HCEC 1CT (cell line): ENCODE measurements around the gene PPM1A.

Source experiments
- DNase-seq: peaks from one replicate; pipeline ENCODE4 v3.0.0-alpha.2; 2017

PPM1A gene

DNA sequence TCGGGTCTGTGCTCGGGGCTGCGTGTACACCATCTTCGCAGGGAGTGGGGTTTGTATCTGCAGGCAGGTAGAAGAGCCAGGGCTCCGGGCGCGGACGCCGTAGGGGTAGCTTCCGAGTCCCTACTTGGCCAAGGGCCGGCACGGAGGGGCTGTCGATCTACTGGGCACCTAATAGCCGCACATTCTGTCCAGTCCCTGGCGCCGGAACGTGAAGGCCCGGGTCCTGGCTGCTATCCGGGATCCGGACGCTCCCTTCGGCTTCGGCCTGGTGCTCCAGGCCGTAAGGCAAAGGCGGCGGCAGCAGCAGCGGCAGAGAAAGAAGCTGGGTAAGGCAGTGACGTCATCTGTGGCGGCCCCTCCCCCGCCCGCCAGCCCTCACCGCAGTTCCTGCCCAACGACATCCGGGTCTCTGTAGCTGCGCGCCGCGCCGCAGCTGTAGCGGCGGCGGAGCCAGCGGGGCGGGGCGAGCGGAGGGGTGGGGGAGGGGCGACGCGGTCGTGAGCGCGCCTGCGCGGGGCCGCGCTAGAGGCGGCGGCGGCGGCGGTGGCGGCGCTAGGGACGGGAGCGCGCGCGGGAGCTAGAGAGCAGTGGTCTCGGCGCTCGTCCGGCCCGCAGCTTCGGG is at the start of gene PPM1A:
PPM1A (plus strand) TSS at position 525 of the 622 bp plus-strand sequence. CDS start 33,483 bp downstream, outside the sequence.
- peak; percentile 97 for DNase-seq

- no peak for DNase-seq
Measured at GRCh38 chr14:60199321-60199720, 49.7 kb upstream of the PPM1A start.

DNA sequence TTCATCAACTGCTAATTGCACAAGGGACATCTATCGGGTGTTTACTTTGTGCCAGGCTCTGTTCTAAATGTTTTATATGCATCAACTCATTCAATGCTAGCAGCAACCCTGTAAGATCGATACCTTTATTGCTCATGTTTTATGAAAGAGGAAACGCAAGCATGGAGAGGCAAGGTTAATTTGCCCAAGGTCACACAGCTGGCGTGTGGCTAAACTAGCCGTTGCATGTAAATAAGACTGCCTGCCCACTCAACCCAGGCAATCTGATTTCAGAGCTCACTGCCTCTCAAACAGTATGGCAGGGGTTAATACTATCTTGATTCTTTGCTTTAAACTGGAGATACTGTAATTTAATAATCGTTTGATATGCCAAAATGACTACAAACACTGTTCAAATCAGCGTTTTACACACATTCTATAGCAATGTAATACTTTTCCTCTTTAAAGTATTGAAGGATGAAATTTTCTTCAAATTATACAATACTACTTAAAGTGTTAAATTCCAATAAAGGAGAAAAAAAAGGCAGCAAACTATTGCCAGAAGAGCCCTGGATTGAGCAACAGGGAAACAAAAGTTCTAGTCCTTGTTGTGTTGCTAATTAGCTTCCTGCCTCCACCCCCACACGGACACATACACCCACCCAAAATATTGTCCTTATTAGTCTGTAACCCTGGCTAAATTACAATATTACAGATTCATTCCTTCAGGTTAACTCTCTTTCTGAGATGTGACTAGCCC is 44.7 kb upstream of the PPM1A start:
- no peak for DNase-seq

GRCh38 chr14:60204843-60205774 is 43.9 kb upstream of the PPM1A start:
- no peak for DNase-seq

DNA sequence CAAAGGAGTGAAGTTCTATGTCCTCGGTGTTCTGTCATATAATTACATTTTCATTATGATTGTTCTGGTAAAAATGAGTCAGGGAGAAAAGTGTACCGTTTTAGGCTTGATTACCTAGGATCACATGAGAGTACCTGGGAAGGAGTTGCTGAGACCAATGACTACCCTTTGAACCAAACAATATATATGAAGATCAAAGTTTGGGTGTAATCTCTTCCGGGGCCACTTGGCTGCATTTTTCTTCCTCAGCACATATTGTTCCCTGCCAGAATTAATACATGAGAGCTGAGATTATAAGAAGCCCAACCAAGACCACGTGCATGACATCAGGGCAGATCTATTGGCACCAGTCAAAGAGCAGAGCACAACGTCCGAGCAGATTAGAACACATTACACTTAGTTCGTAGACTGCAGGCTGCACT is 42.8 kb upstream of the PPM1A start:
- no peak for DNase-seq

- no peak for DNase-seq
Measured at GRCh38 chr14:60206837-60207533, 42.0 kb upstream of the PPM1A start.

- no peak for DNase-seq
Measured at GRCh38 chr14:60210703-60211102, 38.3 kb upstream of the PPM1A start.

DNA sequence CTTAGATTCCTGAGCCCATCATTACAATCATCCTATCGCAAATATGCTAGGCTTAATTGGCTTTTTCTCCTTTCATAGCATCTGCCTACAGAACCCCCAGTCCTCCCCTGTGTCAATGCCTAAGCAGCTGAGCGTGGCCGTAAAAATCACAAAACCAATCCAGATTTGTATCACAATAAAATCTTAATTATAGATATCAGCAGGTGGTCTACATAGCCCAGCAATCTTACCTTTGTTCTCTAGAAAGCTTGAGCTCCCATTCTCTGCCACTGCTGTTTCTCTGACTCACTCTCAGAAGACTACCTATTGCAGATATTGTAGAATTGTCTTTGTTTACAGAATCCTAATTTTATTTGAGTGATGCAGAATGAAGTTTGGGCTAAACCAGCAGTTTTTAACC is 37.9 kb upstream of the PPM1A start:
- DNase-seq: no peak

DNA sequence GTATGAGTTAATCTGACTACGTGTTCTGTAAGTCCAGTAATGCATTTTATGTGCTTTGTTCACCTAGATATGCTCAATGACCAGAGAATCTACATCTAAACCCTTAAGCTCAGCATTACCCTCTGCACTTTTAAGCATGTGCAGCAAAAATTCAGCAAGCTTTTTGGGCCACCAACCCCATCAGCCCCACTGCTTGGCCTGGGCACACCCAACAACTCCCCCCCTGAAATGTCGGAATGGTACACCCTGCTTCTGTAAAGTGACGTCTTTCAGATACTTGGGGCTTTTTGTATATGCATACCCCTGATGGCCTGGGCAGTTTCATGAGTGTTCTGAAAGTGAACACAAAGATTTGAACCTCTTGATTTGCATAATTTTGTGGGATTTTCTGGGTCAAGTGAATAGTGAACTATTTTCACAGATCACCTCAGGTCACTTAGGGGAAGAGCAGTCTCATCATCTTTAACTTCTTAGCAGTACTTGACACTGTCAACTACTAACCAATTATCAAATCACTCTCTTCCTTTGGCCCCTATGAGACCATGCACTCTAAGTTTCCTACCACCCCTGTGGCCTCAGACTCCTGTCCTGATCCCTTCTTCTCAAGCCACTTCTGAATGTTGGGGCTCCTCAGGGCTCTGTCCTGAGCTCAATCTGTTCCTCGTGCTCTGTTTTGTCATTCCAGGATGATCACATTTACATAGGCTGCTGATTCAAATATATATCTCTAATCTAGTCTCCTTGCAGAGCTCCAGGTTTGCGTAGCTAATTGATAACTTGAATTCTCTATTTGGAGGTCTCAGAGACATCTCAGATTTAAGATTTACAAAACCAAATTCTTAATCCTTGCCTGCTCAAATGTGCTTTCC is 36.3 kb upstream of the PPM1A start:
- no peak for DNase-seq

DNA sequence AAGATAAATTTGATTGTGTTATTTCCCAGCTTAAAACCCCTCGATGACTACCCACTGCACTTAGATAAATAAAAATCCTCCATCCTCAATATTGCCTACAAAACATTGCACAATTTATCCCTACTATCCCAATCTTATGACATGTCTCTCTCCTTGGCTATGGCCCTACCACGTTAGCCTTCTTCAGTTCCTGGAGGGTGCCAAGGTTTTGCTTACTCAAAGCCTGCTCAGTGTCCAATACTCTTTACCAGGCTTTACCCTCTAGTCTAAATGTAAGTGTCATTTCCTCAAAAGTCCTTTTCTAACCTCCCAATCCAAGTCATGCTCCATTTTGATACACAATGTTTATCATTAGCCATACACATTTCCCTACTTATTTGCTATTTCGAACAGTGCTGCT is 35.0 kb upstream of the PPM1A start:
- DNase-seq: no peak

GRCh38 chr14:60214415-60215126 is 34.5 kb upstream of the PPM1A start:
- no peak for DNase-seq

DNA sequence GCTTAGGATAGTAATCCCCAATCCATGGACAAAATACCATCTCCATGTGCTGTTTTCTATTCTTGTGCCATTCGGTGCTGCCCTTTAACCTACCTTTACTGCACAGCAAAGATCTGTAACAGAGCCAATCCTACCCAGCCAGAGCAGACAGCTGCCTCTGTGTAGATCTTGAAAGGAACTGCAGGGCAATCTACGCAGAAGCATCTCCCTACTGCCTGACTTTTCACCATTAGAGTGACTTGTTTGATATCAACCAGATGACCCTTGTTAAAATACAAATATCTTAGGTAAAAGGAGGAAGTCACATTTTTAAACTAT is 33.9 kb upstream of the PPM1A start:
- no peak for DNase-seq

DNA sequence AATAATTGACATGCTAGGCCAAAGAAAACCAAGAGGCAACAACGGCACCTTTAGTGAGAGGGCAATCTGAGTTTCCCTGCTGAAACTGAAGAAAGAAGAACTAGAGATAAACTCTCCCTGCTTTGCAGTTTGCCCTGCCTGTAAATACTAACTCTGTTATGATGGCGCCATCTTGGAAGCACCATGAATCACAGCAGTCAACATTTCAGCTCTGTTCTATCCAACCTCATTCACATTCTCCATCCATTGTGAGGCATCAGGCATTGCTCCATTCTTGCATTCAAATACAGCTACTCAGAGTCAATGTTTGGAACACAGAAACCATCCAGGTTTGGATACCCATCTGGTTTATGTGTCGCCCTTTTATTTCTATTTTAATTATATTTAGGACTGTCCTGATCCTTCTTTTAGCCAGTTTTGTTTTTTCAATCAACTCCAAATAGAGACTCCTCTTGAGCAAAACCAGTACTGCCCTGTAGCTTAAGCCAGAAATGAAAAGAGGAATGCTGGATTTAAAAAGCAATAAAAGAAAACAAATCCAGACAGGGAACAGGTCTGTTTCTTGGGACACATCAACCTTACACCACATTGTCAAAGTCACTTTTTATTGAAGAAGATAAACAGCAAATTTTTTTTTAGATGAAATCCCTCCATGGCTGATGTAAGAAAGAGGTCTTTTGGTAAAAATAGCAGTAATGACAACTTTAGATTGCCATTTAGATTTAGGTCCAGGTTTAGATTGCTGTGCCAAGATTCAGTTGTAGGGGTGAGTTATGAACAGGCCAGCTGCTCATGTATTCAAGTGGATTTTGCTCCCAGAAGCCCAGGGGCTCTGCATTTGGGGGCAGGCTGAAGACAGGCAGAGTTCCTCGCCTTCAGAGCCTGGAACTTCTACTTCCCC is 33.3 kb upstream of the PPM1A start:
- no peak for DNase-seq

DNA sequence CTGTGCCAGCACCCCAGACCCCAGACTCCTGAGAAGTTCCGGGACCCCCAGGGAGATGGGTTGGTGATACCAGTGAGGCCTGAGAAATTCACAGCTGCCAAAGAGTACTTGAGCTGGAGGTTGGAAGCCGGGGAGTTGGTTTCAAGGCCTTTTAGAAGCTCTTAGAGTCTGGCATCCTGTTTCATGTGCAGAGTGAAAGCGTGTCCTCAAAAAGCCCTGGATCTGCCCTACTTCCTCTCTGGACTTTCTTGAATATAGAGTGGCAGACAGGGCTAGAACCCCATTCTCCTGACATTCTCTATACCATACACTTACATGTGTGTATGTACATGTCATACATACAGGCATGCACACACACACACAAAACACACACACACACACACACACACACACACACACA is 31.3 kb upstream of the PPM1A start:
- no peak for DNase-seq

DNA sequence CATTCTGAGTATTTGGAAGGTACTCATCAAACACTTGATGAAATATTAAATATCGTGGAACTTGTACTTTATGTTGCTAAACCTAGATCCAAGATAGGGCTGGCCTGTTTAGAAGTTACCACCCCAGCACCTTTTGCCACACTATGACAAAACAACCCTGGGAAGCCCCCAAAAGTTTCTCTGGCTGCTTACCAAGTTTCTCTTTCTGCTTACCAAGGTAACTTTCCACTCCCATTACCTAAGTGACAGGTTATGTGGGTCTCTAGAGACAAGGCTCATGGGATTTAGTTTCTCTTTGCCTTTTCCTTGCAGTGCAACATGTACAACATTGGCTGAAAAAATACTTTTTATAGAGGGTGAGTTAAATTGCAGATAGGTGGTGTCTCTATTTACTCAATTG is 28.9 kb upstream of the PPM1A start:
- no peak for DNase-seq

DNA sequence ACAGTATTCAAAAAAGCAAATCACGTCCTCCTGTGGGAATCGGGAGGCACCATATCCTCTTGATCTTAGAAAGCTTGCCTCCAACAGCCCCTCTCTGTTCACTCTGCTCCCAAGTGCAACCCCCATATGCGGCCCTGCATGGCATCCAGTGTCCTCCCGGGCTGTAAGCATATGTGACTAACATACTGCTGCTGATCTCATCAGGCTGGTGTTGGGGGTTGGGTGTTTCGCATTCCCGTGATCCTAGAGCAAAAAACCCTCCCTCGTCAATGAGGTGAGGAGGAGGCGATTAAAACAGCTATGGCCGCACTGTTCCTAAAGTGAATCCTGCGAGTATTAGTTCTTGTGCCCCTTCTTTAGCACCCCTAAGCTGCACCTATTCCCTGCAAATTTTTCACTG is 28.1 kb upstream of the PPM1A start:
- DNase-seq: no peak

- no peak for DNase-seq
Measured at GRCh38 chr14:60221457-60221856, 27.6 kb upstream of the PPM1A start.

DNA sequence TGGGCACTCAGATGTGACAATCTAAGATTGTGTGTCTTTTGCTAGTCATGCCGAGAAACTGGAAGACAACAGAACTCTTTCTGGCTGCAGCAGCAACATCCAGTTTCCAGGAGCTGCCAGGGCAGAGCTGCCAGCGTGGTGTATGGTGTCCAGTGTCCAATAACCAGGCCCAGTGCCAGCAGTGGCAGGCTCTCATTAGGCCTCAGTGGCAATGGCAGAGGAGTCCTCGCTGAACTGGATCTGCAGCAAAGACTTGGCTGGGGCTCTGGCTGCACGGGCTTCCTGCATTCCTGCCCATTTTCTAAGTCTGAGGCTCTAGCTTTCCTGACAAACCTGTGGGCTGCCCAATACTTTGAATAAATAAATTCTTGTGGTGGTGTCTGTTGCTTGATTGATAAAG is 26.2 kb upstream of the PPM1A start:
- DNase-seq: no peak

GRCh38 chr14:60225265-60225664 is 23.8 kb upstream of the PPM1A start:
- DNase-seq: no peak

DNA sequence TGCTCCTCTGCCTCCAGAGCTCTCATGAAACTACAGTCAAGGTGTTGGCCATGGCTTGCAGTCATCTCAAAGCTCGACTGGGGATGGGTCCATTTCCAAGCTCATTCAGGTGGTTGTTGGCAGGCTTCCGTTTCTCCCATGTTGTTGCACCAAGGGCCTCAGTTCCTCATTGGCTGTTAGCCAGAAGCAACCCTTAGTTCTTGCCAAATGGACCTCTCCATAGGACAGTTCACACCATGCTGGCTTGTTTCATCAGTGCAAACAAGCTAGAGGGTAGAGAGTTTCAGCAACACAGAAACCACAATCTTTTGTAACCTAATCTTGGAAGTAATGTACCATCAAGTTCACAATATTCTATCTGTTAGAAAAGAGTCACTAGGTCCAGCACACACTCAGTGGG is 22.7 kb upstream of the PPM1A start:
- DNase-seq: no peak
